OCI-LY7 (cell line): ENCODE results near the gene DSE. TPM values are rescaled to one million over a fixed set of nuclear protein-coding genes. Genes with fewer than 3 reads are reported as not detected.

ENCODE experiments used
- BruUV-seq: library from RNA; stranded (reverse); fragments of 400-500 nt; replicated peaks from 2 replicates; lab custom pipeline; 2021; lab: Mats Ljungman, UMichigan
- CTCF ChIA-PET: fragments of 300-600 bp; sonication (Branson Sonifier 250); formaldehyde crosslinking; loops from one replicate; lab custom pipeline; 2022; ENCODE audit warnings: antibody characterized with exemption; ENCODE audit not compliant: unreplicated experiment; lab: Charles Lee
- POLR2A ChIA-PET: fragments of 300-600 bp; sonication (Branson Sonifier 250); formaldehyde crosslinking; loops from one replicate; lab custom pipeline; 2022; ENCODE audit warnings: antibody characterized with exemption; lab: Charles Lee
- DNase-seq: peaks from one replicate; pipeline ENCODE4 v3.0.0-alpha.2; 2015; ENCODE audit warnings: low spot score
- H2AFZ ChIP-seq: fragments of 200-600 bp; sonication (generic), shearing (Covaris generic); 2 replicates; pipeline ENCODE4 v1.6.1; 2014; ENCODE audit warnings: mild to moderate bottlenecking, antibody characterized with exemption, low read length, moderate library complexity
- H3K27ac ChIP-seq: fragments of 200-600 bp; sonication (generic); 2 replicates; pipeline ENCODE4 v1.5.1; 2014; ENCODE audit warnings: mixed run types, low read depth, mild to moderate bottlenecking, moderate library complexity, low read length, inconsistent platforms; ENCODE audit not compliant: poor library complexity, severe bottlenecking
- H3K36me3 ChIP-seq: fragments of 200-600 bp; sonication (generic); 2 replicates; pipeline ENCODE4 v1.6.1; 2014; ENCODE audit warnings: mild to moderate bottlenecking, antibody characterized with exemption, low read length, moderate library complexity, mixed read lengths; ENCODE audit not compliant: insufficient read depth
- H3K4me1 ChIP-seq: fragments of 200-600 bp; sonication (generic); 2 replicates; pipeline ENCODE4 v1.5.1; 2014; ENCODE audit warnings: mild to moderate bottlenecking, low read length; ENCODE audit not compliant: insufficient read depth, poor library complexity, severe bottlenecking
- H3K4me2 ChIP-seq: fragments of 200-600 bp; sonication (generic); 2 replicates; pipeline ENCODE4 v1.6.1; 2014; ENCODE audit warnings: mild to moderate bottlenecking, low read length
- H3K4me3 ChIP-seq: fragments of 200-600 bp; sonication (generic); 2 replicates; pipeline ENCODE4 v1.5.1; 2014; ENCODE audit warnings: mild to moderate bottlenecking, low read depth, low read length; ENCODE audit not compliant: poor library complexity, severe bottlenecking
- H3K79me2 ChIP-seq: fragments of 200-600 bp; sonication (generic); 2 replicates; pipeline ENCODE4 v1.6.1; 2016; ENCODE audit warnings: low read depth, mild to moderate bottlenecking, low read length, moderate library complexity, mixed read lengths; ENCODE audit not compliant: insufficient read depth
- H3K9me2 ChIP-seq: fragments of 200-600 bp; sonication (generic); 2 replicates; pipeline ENCODE4 v1.6.1; 2016; ENCODE audit warnings: mild to moderate bottlenecking, low read length, mixed read lengths; ENCODE audit not compliant: insufficient read depth
- H3K9me3 ChIP-seq: fragments of 200-600 bp; sonication (generic); 2 replicates; pipeline ENCODE4 v1.6.1; 2014; ENCODE audit warnings: mild to moderate bottlenecking, mixed run types, low read length, mixed read lengths
- H4K20me1 ChIP-seq: fragments of 200-600 bp; sonication (generic); 2 replicates; pipeline ENCODE4 v1.6.1; 2014; ENCODE audit warnings: mild to moderate bottlenecking, antibody characterized with exemption, low read length, moderate library complexity, mixed read lengths; ENCODE audit not compliant: insufficient read depth
- EZH2phosphoT487 ChIP-seq: fragments of 200-600 bp; sonication (generic); IDR thresholded peaks from 2 replicates; pipeline ENCODE4 v1.6.1; 2018; ENCODE audit warnings: low read depth, borderline replicate concordance, mild to moderate bottlenecking, mixed run types, antibody characterized with exemption, low read length, moderate library complexity, mixed read lengths
- intact Hi-C: fragments of 100-400 bp; cut with micrococcal nuclease; formaldehyde crosslinking; loops from one replicate; pipeline ENCODE4 v1.10.0; 2022; ENCODE audit not compliant: unreplicated experiment
- total RNA-seq, 2 experiments: library from RNA; depleted of rRNA in 1 of 2; stranded (reverse); fragments of >200 nt in 1 of 2; shearing (Covaris generic) in 1 of 2; gene quantifications; 2 replicates each; pipeline ENCODE4 v1.2.3, GENCODE V29; 2014 to 2022
- TF ChIP-seq, protein P1 (sequence below): fragments of 200-600 bp; sonication (generic); conservative IDR thresholded peaks from 2 replicates; pipeline ENCODE4 v1.5.1; 2014; ENCODE audit warnings: mild to moderate bottlenecking, antibody characterized with exemption, low read length, moderate library complexity, mixed read lengths

The DSE gene
- total RNA-seq, 2 experiments from 2014 or later = 3.9 to 7.6 TPM

DNA sequence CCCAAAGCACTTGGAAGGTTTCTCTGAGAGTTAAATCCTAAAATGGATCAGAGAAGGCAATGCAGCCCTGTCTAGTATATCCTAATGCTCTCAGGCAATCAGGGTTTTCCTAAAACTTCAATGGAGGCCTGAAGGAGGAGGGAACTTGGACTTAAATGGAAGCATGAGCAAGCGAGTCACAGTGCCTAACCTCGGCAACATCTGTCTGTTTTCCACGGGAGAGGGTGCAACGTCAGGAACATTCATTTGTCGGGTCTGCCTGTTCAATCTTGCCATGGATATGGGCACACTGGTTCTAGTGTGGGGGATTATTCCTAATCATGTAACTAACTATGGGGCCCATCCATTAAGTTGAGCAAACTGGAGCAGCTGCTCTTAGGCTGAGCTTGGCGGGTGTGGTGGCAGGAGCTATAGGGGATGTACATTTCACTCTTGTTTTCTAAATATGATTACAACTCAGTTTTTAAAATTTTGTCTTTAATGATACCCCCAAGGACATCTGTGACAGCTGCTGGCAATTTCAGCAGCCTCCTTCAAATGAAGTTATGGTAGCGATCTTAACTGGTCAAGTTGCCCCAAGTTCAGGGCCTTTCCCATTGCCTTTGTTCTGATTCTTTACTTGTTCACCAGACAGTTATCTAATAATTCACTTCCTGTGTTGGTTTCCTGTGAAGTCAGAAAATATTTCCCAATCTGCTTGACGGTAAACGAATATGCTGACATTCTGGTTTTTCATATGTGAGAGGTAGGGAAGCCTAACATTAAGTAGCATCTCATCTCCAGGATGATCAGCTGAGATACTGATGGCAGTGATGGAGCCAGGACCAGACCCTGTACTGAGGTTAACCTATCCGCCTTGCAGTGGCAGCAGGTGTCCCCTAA is 21.6 kb downstream of the DSE start:
- Histone ChIP-seq H3K36me3 (no peaks in the 10 kb centered on the region), H3K4me2 (peak overlapping the region; percentile 52), H3K4me1 (peaks cover 23% of the 10 kb centered on the region), H3K9me2 (no peaks in the 10 kb centered on the region), H2AFZ (peak overlapping the region; percentile 88), H3K4me3 (no peak overlapping the region), H3K9me3 (no peaks in the 10 kb centered on the region), H4K20me1 (no peaks in the 10 kb centered on the region), H3K79me2 (no peaks in the 10 kb centered on the region), H3K27ac (no peak overlapping the region)
- intact Hi-C loops = loop anchor here (5.0 kb wide), 1 partner anchor 90 kb away; no protein-coding TSS in a partner anchor
- CTCF ChIA-PET = interaction anchor here (0.6 kb wide), 1 partner anchor 179 kb away, joined by 5 read pairs; no protein-coding TSS in a partner anchor
- BruUV-seq = no TSS peak
- TF ChIP-seq, protein P1, sequence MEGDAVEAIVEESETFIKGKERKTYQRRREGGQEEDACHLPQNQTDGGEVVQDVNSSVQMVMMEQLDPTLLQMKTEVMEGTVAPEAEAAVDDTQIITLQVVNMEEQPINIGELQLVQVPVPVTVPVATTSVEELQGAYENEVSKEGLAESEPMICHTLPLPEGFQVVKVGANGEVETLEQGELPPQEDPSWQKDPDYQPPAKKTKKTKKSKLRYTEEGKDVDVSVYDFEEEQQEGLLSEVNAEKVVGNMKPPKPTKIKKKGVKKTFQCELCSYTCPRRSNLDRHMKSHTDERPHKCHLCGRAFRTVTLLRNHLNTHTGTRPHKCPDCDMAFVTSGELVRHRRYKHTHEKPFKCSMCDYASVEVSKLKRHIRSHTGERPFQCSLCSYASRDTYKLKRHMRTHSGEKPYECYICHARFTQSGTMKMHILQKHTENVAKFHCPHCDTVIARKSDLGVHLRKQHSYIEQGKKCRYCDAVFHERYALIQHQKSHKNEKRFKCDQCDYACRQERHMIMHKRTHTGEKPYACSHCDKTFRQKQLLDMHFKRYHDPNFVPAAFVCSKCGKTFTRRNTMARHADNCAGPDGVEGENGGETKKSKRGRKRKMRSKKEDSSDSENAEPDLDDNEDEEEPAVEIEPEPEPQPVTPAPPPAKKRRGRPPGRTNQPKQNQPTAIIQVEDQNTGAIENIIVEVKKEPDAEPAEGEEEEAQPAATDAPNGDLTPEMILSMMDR = no peak
- no peak for TF ChIP-seq EZH2phosphoT487
- DNase-seq = peak; percentile 20
- POLR2A ChIA-PET = interaction anchor here (0.5 to 1.5 kb wide), 11 partner anchors 8 to 553 kb away, joined by 3 to 15 read pairs (median 5); partner anchors contain the start of gene TSPYL1

DNA sequence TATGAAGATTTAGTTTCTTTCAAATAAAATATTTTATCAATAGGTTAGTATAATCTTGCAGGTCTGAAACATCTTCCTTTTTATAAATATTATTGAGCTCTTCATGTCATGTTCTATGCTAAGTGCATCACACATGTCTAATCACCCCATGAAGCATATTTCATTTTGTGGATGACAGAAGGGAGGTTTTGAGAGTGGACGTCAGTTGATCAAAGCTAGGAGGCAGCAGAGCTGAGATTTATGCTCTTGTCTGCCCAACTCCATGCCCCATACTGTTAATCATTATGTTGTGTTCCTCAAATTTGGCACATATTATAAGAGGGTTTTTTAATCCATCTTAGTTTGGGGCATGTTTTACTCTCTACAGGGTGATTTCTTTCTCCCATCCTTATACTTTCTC is 22.7 kb downstream of the DSE start:
- Histone ChIP-seq H3K36me3 (no peaks in the 10 kb centered on the region), H3K9me3 (no peaks in the 10 kb centered on the region), H3K27ac (no peak overlapping the region), H3K4me3 (no peak overlapping the region), H3K79me2 (no peaks in the 10 kb centered on the region), H4K20me1 (no peaks in the 10 kb centered on the region), H3K4me2 (no peak overlapping the region), H3K4me1 (peaks cover 23% of the 10 kb centered on the region), H3K9me2 (no peaks in the 10 kb centered on the region), H2AFZ (peak overlapping the region; percentile 10; the same call in 1 of the 2 replicates)
- DNase-seq = no peak
- BruUV-seq = no TSS peak
- POLR2A ChIA-PET = interaction anchor here (0.6 to 1.5 kb wide), 7 partner anchors 11 to 251 kb away, joined by 3 to 15 read pairs (median 5); partner anchors contain the start of gene TSPYL1
- CTCF ChIA-PET = no interaction called here
- TF ChIP-seq, protein P1 = peak; percentile 62
- TF ChIP-seq EZH2phosphoT487 = no peak
- intact Hi-C loops = loop anchor here (5.0 kb wide), 1 partner anchor 89 kb away; no protein-coding TSS in a partner anchor
